Hematopoietic multipotent progenitor cell (in vitro differentiated cells): Measurements from ENCODE around the gene DNAJC11. TPM values are rescaled to one million over a fixed set of nuclear protein-coding genes. Genes with fewer than 3 reads are reported as not detected.

ENCODE experiments used
- DNase-seq, 3 donors: peaks; one replicate each; pipeline ENCODE4 v3.0.0-alpha.2; 2011 to 2015; ENCODE audit warnings: low read depth in 2 of 3, low spot score in 2 of 3
- total RNA-seq: library from RNA; depleted of rRNA; stranded (reverse); fragments of >200 nt; gene quantifications from one replicate; pipeline ENCODE4 v1.2.3, GENCODE V29; 2012

The DNAJC11 gene
- total RNA-seq, 1 donor = 14.5 TPM

GRCh38 chr1:6627031-6627430, 74.6 kb downstream of the DNAJC11 start:
- no peak for DNase-seq

- DNase-seq = peak in 1 of 3 donors; percentile 49
Observed at GRCh38 chr1:6625584-6626149, 75.9 kb downstream of the DNAJC11 start.

GRCh38 chr1:6624710-6625583, 76.7 kb downstream of the DNAJC11 start, which contains the start of gene THAP3:
Gene THAP3 (plus strand): TSS chr1:6624868. CDS start chr1:6625219, 351 bp downstream.
- peak; percentile 76 to 85 (median 84) for DNase-seq

- DNase-seq = no peak
Observed at GRCh38 chr1:6623269-6623965, 78.2 kb downstream of the DNAJC11 start.

- no peak for DNase-seq
Observed at GRCh38 chr1:6622396-6623152, 79.0 kb downstream of the DNAJC11 start.

GRCh38 chr1:6621429-6622391, 79.9 kb downstream of the DNAJC11 start:
- DNase-seq = no peak

GRCh38 chr1:6619045-6619444, 82.6 kb downstream of the DNAJC11 start:
- no peak for DNase-seq

GRCh38 chr1:6614929-6615785, 86.5 kb downstream of the DNAJC11 start:
- DNase-seq = no peak

GRCh38 chr1:6614019-6614928, 87.3 kb downstream of the DNAJC11 start:
- no peak for DNase-seq

- peak; percentile 94 to 99 (median 98) for DNase-seq
Observed at GRCh38 chr1:6613361-6614018, 88.1 kb downstream of the DNAJC11 start, which contains the start of gene PHF13. Gene PHF13 (plus strand): TSS chr1:6613731. CDS start chr1:6614067, 336 bp downstream.

GRCh38 chr1:6612641-6613360, 88.8 kb downstream of the DNAJC11 start:
- no peak for DNase-seq

GRCh38 chr1:6603915-6604558, 97.6 kb downstream of the DNAJC11 start:
- DNase-seq = no peak

GRCh38 chr1:6603238-6603914, 98.2 kb downstream of the DNAJC11 start:
- peak; percentile 52 to 79 (median 60) for DNase-seq

GRCh38 chr1:6602669-6603237, 98.9 kb downstream of the DNAJC11 start, which contains the start of gene KLHL21:
Gene KLHL21 (minus strand): TSS chr1:6602869. CDS start chr1:6602817, 52 bp downstream.
- peak; percentile 72 to 93 (median 92) for DNase-seq
